Activated CD4-positive, alpha-beta T cell treated with anti-CD3 and anti-CD28 coated beads, Interleukin-2, amount 50 U/mL, for 1 hour (primary cell): ENCODE results near the gene C15orf62.

Experiments used
- DNase-seq: peaks from one replicate; pipeline ENCODE4 v3.0.0-alpha.2; 2020

Gene C15orf62

GRCh38 chr15:40769274-40770146, at the start of gene C15orf62:
Gene C15orf62, plus strand, starts transcription at chr15:40769980. Its CDS starts 516 bp downstream, at chr15:40770496.
- DNase-seq = peak; percentile 53

GRCh38 chr15:40721701-40722100, 48.1 kb upstream of the C15orf62 start:
- no peak for DNase-seq

- no peak for DNase-seq
These were observed 47.4 kb upstream of the C15orf62 start for GRCh38 chr15:40722354-40722753.

- no peak for DNase-seq
These were observed 46.8 kb upstream of the C15orf62 start for GRCh38 chr15:40722934-40723333.

GRCh38 chr15:40723919-40724318, 45.9 kb upstream of the C15orf62 start:
- DNase-seq = no peak

- no peak for DNase-seq
These were observed 38.7 kb upstream of the C15orf62 start for GRCh38 chr15:40731034-40731433.

- no peak for DNase-seq
These were observed 33.2 kb upstream of the C15orf62 start for GRCh38 chr15:40736575-40736974.

- DNase-seq = no peak
These were observed 32.7 kb upstream of the C15orf62 start for GRCh38 chr15:40737048-40737447.

- no peak for DNase-seq
These were observed 30.7 kb upstream of the C15orf62 start for GRCh38 chr15:40739047-40739446.

GRCh38 chr15:40739854-40740253, 29.9 kb upstream of the C15orf62 start:
- no peak for DNase-seq

- no peak for DNase-seq
These were observed 26.3 kb upstream of the C15orf62 start for GRCh38 chr15:40743485-40743901.

- DNase-seq = peak; percentile 53
These were observed 25.6 kb upstream of the C15orf62 start for GRCh38 chr15:40743921-40744814.

- DNase-seq = no peak
These were observed 25.0 kb upstream of the C15orf62 start for GRCh38 chr15:40744815-40745152.

- no peak for DNase-seq
These were observed 22.8 kb upstream of the C15orf62 start for GRCh38 chr15:40746916-40747418.

- no peak for DNase-seq
These were observed 21.8 kb upstream of the C15orf62 start for GRCh38 chr15:40747685-40748631.

- DNase-seq = no peak
These were observed 20.6 kb upstream of the C15orf62 start for GRCh38 chr15:40749151-40749630.

- DNase-seq = no peak
These were observed 18.9 kb upstream of the C15orf62 start for GRCh38 chr15:40750885-40751284.

GRCh38 chr15:40751745-40752144, 18.0 kb upstream of the C15orf62 start:
- DNase-seq = no peak

GRCh38 chr15:40754574-40754882, 15.3 kb upstream of the C15orf62 start:
- DNase-seq = peak; percentile 13

GRCh38 chr15:40754883-40755811, 14.6 kb upstream of the C15orf62 start, which contains the start of gene RMDN3:
Gene RMDN3, minus strand, starts transcription at chr15:40755254. Its CDS starts 471 bp downstream, at chr15:40754783.
- peak; percentile 93 for DNase-seq

GRCh38 chr15:40755812-40756208, 14.0 kb upstream of the C15orf62 start:
- no peak for DNase-seq
